Measurements from ENCODE around the gene LUZP2.

Gene LUZP2

DNA sequence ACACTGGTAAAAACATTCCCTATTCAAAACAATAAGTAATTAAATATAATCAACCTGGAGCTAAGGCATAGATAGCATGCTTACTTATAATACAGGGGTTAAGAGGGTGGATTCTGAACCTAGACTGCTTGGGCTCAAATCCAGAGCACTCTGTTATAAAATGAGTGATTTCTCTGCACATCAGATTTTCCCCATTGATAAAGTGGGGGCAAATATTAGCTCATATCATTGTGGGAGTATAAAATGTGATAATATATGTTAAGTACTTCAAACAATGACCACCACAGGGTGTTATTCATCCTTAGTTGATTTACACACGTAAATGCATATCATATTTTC is 139.4 kb downstream of the LUZP2 start:
- no peak overlapping the region for H3K4me3 ChIP-seq (ENCODE audit: low read depth, low read length)
- no peak for DNase-seq (ENCODE audit: low read depth)
- TF ChIP-seq, protein P1, sequence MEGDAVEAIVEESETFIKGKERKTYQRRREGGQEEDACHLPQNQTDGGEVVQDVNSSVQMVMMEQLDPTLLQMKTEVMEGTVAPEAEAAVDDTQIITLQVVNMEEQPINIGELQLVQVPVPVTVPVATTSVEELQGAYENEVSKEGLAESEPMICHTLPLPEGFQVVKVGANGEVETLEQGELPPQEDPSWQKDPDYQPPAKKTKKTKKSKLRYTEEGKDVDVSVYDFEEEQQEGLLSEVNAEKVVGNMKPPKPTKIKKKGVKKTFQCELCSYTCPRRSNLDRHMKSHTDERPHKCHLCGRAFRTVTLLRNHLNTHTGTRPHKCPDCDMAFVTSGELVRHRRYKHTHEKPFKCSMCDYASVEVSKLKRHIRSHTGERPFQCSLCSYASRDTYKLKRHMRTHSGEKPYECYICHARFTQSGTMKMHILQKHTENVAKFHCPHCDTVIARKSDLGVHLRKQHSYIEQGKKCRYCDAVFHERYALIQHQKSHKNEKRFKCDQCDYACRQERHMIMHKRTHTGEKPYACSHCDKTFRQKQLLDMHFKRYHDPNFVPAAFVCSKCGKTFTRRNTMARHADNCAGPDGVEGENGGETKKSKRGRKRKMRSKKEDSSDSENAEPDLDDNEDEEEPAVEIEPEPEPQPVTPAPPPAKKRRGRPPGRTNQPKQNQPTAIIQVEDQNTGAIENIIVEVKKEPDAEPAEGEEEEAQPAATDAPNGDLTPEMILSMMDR (conservative IDR thresholded peaks at IDR 0.05; ENCODE audit: low read depth, low read length): no peak

- DNase-seq (ENCODE audit: low read depth): no peak
- TF ChIP-seq, protein P1 (conservative IDR thresholded peaks at IDR 0.05; ENCODE audit: low read depth, low read length): no peak
- H3K4me3 ChIP-seq (ENCODE audit: low read depth, low read length): no peak overlapping the region
Observed at GRCh38 chr11:24637520-24637919, 140.7 kb downstream of the LUZP2 start.

- no peak for DNase-seq (ENCODE audit: low read depth)
- TF ChIP-seq, protein P1 (conservative IDR thresholded peaks at IDR 0.05; ENCODE audit: low read depth, low read length): no peak
- H3K4me3 ChIP-seq (ENCODE audit: low read depth, low read length): no peak overlapping the region
Observed at GRCh38 chr11:24642648-24643047, 145.8 kb downstream of the LUZP2 start.

DNA sequence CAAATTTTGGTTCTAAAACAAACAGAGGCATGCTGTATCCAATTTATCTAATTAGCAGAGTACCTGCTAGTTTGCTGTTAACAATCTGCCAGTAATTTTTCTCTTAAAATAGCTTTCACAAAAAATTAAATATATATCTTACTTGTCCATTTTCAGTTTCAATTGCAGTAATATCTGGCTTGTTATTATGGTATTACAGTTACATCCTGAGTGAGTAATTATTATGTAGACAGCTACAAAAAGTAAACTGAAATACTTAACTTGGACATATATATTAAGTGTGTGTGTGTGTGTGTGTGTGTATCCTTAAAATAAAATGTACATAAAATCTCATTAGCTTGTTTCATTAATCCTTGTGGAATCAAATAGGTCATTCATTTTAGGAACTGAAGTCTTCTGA is 148.7 kb downstream of the LUZP2 start:
- TF ChIP-seq, protein P1 (conservative IDR thresholded peaks at IDR 0.05; ENCODE audit: low read depth, low read length): no peak
- no peak for DNase-seq (ENCODE audit: low read depth)
- no peak overlapping the region for H3K4me3 ChIP-seq (ENCODE audit: low read depth, low read length)

- no peak for DNase-seq (ENCODE audit: low read depth)
- TF ChIP-seq, protein P1 (conservative IDR thresholded peaks at IDR 0.05; ENCODE audit: low read depth, low read length): no peak
- H3K4me3 ChIP-seq (ENCODE audit: low read depth, low read length): no peak overlapping the region
Observed at GRCh38 chr11:24651873-24652272, 155.0 kb downstream of the LUZP2 start.

DNA sequence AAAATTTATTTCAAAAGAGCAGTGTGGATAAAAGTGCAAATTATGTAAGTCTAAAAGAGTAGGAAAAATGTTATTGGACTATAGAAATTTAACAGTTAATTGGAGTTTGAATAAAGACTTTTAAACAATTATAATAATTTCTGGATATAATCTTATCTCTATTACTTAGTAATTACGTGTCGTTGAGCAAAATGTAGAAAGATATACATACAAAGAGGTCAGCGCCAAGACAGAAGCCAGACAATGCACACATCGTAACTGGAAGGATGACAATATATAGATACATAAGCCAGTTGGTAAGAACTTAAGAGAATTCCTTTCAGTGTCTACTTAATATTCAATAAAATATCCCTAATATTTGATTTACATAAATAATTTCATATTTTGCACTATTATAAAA is 157.0 kb downstream of the LUZP2 start:
- no peak for DNase-seq (ENCODE audit: low read depth)
- no peak overlapping the region for H3K4me3 ChIP-seq (ENCODE audit: low read depth, low read length)
- TF ChIP-seq, protein P1 (conservative IDR thresholded peaks at IDR 0.05; ENCODE audit: low read depth, low read length): no peak

GRCh38 chr11:24661331-24661730 is 164.5 kb downstream of the LUZP2 start:
- DNase-seq (ENCODE audit: low read depth): peak; percentile 5
- TF ChIP-seq, protein P1 (conservative IDR thresholded peaks at IDR 0.05; ENCODE audit: low read depth, low read length): no peak
- H3K4me3 ChIP-seq (ENCODE audit: low read depth, low read length): no peak overlapping the region
